ENCODE data around the gene FAM111B.
A peak's percentile ranks its signal among the peaks of the same experiment; 100 is the strongest.

Gene FAM111B

DNA sequence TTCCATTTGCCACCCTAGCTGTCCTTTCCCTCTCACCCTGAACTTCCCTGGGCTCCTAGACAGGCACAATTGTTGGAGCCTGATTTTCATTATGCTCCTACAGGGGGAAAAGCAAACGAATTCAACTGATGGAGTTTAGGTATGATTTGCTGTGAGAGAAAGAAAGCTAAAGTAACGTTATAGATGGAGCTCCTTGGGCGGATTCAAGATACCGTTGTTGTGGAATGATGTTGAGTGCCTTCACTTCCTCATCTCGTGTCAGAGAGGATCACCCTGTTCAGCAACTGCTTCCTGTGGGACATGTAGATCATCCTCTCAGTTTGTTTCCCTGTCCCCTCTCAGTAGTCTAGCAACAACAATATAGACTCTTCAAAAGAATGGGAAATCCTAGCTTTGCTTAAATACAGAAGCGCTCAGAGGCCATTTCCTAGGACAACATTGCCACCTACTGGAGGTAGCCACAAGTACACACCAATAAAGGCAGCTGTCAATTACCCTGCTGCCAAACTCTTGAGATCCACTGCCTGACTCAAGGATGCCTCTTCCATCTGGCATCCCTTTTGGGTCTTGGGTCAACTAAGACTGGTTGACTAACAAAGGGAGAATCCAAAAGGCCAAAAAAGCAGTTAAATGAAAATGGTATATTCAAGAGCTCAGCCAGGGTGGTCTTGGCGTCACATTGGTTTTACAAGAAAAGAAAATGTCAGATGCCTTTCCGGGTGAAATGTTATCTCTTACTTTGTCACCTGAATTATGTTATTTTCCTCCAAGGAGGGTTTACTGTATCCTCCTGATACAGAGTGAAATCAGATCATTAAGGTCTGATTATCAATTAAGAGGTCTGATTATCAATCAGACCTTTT, 51.4 kb downstream of the FAM111B start:
- DNase-seq, result peak; percentile 52 to 55

DNA sequence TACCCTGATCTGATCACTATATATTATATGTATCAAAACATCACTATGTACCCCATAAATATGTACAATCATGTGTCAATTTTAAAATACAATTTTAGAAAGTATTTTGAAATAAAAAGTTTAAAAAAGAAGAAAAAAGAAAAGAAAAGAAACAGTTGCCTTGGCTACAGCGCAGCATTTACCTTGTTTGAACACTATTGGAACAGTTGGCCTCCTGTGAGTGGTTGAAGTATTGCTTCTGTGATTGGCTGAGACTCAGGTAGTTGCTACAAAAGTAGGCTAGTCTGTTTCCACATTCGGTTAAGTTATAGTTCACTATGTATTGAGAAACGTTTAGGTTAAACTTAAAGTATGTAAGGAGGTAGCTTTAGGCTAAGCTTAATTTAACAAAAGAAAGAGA, 57.0 kb downstream of the FAM111B start:
- no peak for DNase-seq

DNA sequence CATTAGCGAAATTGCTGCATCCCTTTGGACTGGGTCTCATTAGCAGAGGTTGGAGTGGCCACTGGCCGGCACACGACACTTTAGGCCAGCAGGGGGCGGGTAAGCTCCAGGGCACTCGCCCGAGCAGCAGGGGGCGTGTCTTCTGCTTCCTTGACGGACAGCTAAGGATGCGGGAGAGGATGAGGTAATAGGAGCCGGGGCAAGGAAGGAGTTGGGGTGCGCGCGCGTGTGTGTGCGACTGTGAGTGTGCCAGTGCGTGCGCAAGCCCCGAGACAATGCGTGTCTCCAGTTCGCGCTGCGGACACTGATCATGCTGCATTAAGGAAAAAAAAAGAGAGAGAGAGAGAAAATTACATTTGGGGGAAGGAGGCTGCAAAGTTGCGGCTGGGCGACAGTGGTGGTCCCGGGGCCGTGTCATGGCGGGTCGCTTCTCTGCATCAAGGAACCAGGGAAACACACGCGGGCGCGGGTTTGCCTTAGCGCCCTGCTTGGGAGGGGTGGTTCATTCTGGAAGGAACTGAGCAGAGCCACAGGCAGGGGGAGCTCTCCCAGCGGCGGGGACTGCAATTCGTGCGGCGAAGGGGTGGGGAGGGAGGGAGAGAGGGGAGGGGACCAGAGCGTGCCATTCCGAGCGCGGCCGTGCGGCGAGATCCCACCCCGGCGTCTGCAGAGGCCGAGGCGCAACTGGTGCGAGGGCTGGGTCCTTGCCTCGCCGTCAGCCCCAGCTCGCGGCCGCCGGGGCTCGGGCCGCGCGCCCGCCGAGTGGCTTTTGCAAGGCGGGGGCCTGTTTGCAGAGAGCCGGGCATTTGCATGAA, 64.7 kb downstream of the FAM111B start, which contains the start of gene DTX4:
Gene DTX4, plus strand, starts transcription at position 625 of the 815 bp plus-strand sequence. CDS start 464 bp downstream, outside the sequence.
- DNase-seq, result peak; percentile 88

DNA sequence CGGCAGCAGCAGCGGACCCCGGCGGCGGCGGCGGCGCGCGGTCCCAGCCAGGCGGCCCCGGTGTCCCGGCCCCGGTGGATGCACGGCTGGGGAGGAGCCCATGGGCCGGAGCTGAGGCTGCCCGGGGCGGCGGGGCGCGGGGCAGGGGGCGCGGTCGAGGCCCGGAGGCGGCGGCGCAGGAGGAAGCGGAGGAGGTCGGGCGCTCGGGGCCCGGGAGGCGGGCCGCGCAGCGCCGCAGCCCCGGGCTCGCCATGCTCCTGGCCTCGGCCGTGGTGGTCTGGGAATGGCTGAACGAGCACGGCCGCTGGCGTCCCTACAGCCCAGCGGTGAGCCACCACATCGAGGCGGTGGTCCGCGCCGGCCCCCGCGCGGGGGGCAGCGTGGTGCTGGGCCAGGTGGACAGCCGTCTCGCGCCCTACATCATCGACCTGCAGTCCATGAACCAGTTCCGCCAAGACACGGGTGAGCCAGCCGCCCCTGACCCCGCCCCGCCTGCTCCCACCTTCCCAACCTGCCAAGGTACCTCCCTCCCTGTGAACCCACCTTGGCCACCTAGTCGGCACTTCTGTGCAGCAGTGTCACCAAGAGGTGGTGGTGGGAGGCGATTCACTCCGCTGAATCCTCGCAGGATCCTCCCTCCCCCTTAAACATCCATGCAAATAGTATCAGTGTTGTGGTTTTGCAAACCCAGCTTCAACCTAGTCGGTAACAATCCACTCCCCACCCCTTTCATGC, 65.5 kb downstream of the FAM111B start:
- no peak for DNase-seq

DNA sequence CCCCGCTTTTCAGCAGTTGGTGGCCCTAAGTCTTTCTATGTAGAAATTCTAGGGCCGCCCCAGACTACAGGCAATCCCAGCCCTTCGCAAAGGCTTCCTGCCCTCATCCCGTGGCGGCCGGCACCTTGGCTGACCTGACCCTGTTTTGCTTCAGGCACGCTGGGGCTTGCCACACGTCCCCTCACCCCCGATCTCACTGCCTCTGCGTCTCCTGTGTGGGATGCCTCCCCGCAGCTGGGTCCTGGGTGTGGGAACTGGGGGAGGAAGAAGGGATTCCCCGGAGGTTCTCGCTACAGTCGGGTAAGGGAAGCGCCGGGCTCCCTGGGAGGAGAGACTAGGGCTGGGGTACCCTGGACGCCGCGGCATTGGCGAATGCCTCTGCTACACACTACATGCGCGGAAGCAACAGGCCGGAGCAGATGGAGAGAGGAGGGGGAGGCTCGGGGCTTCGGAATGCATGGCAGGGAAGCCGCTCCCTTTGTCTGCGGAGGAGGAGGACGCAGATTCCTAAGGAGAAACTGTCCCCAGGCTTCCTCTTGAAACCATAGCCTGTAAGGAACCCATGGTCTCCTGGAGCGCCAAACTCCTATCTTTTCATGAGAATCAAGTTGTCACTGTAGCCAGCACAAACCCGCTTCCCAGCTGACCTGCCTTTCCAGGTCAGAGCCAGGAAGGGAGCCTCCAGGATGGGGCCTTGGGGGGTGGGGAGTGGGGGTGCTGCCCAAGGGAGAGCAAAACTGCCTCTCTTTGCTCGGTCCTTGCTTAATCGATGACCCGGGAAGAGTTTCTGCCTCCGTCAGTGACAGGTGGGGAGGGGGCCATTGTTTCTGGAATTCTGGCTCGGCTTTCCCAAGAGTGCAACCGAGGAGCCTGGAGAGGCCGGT, 66.3 kb downstream of the FAM111B start:
- no peak for DNase-seq

DNA sequence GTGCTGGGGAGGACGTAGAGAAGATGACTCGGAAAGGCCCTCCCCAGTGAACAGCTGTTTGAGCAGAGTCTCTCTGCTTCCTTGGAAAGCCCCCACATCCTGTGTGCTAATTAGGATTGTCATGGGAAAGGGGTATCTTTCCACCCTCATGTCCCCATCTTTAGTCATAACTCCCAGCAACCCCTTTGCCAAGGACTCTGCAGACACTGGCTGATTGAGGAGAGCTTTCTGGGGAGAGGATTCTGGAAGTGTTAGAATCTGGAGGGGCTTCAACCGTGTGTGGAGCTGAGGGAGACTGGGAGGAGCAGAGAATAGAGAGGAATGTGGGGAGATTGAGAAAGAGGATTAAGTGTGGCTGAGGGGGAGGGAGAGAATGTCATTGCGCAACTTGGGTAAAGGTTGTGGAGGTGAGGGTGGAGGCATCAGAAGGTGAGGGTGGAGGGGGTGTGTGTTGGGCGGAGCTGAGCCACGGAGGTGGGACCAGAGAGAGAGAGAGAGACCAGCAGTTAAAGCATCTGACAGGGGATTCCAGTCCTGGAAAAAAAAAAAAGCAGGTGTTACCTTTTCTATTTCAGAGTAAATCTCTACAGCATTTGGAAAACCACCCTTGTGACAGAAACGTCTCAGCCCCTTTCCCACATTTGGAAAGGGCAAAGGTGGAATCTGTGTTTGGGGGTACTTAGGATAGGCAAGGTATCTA, 67.1 kb downstream of the FAM111B start:
- no peak for DNase-seq

DNA sequence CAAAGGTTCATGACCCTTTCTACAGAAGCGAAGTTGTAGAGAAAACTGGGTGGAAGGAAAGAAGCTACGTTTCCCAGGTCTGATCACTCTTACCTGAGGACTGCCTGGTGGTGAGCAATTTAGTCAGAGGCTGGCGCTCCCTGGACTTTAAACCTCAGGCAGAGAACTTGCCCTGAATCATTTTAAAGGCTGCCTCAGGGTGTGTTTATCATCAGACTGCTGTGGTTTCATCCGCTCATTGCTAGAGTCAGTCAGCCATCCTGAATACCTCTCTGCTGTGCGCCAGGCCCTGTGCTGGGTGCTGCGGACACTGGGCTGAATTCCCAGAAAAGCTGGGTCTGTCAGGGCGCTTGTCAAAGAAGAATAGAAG, 67.6 kb downstream of the FAM111B start:
- DNase-seq, result no peak

DNA sequence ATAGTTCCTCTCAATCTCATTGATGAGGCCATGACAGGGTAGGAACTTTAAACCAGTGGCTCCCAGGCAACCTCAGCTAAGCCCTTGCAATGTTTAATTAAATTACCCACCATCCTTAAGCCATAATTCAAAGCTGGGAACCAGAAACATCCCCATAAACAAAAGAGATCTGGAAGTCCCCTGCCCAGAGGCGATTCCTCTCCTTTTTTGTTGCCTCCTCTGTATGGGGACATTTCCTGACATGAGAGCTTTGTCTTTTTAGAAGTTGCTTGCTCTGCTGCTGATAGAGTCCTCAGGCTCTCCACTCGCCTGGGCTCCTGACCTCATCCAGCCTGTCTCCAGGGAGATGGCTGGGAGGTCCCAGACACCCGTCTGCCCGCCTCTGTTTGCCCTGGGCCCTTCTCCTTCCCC, 68.1 kb downstream of the FAM111B start:
- no peak for DNase-seq

DNA sequence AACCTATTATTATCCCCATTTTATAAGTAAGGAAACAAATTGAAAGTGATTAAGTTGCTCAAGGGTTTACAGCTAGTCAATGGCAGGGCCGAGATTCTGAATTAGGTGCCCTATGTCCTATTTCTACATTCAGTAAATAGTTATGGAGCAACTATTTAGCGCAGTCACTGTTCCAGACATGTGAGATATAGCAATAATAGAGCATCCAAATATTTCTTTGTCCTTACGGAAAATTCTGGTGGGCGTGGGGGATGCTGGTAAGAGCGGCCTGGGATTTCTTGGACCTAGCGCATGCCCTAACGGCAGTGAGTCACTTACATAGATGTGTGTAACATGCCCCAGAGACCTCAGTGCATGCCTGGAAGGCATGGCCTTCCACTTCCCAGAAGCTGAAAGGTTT, 69.3 kb downstream of the FAM111B start:
- no peak for DNase-seq

All from activated CD4-positive, alpha-beta T cell treated with anti-CD3 and anti-CD28 coated beads, Interleukin-2, amount 50 U/mL, for 4 hours (primary cell).